Keratinocyte (primary cell): ENCODE data around the gene UBE2V1.

Experiments
- EZH2 ChIP-seq: IDR thresholded peaks from one replicate; pipeline ENCODE4 v1.6.1; 2012; ENCODE audit warnings: inconsistent platforms, mild to moderate bottlenecking, low read length, moderate library complexity
- TF ChIP-seq, protein P1 (sequence below), 3 experiments: IDR thresholded peaks in 1 of 3; conservative IDR thresholded peaks in 1 of 3; optimal IDR thresholded peaks in 1 of 3; 2 replicates in 2 of 3; 3 replicates in 1 of 3; pipeline versions ENCODE3 to v1.5.1; 2011; ENCODE audit warnings: low read length in 3 of 3, mild to moderate bottlenecking in 3 of 3, moderate library complexity in 2 of 3, control low read depth in 1 of 3, inconsistent platforms in 1 of 3; ENCODE audit not compliant: insufficient read depth in 2 of 3; ENCODE audit errors: extremely low read depth in 1 of 3

DNA sequence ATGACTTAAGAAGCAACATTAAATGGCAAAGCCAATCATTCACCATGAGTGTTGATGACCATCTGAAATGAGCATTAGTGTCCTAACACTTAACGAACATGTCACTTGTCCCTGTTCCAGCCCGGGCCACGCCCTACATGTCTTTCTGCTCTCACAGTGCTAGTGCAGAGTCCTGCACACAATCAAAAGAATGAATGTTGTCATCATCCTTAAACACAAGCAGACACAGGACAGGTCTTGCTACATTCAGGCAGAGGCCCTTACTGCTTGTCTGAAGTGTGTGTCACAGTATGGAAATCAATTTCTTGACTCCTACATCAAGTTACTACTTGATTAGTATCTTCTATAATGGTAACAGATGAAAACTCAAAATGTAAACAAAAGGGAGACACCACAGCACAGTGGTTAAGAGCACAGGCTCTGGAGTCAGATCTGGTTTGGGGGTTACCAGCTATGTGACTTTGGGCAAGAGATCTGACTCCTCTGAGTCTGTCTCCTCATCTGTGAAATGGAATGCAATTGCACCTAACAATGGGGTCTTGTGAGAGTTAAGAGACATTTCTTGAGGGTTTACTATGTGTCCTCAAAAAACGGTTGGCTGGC, 17.4 kb downstream of the UBE2V1 start:
- TF ChIP-seq, protein P1, sequence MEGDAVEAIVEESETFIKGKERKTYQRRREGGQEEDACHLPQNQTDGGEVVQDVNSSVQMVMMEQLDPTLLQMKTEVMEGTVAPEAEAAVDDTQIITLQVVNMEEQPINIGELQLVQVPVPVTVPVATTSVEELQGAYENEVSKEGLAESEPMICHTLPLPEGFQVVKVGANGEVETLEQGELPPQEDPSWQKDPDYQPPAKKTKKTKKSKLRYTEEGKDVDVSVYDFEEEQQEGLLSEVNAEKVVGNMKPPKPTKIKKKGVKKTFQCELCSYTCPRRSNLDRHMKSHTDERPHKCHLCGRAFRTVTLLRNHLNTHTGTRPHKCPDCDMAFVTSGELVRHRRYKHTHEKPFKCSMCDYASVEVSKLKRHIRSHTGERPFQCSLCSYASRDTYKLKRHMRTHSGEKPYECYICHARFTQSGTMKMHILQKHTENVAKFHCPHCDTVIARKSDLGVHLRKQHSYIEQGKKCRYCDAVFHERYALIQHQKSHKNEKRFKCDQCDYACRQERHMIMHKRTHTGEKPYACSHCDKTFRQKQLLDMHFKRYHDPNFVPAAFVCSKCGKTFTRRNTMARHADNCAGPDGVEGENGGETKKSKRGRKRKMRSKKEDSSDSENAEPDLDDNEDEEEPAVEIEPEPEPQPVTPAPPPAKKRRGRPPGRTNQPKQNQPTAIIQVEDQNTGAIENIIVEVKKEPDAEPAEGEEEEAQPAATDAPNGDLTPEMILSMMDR (optimal IDR thresholded peaks at IDR 0.05 in 1 of 3, IDR thresholded peaks at IDR 0.05 in 1 of 3, conservative IDR thresholded peaks at IDR 0.05 in 1 of 3; ENCODE audit: extremely low read depth in 1 of 3, insufficient read depth in 2 of 3, low read length in 3 of 3), result no peak
- TF ChIP-seq EZH2, result no peak
